HEK293T (cell line): ENCODE data around the gene RAC3.

Source experiments
- CTCF ChIA-PET: fragments of 350-600 bp; formaldehyde crosslinking; extraction: SDS; loops from one replicate; lab custom pipeline; 2021; ENCODE audit warnings: antibody characterized with exemption, inconsistent platforms; lab: Yijun Ruan, JAX
- POLR2A ChIA-PET: fragments of 350-600 bp; formaldehyde crosslinking; extraction: SDS; loops from one replicate; lab custom pipeline; 2020; ENCODE audit warnings: antibody characterized with exemption, inconsistent platforms; lab: Yijun Ruan, JAX
- DNase-seq: peaks from one replicate; pipeline ENCODE4 v3.0.0; 2012; ENCODE audit warnings: mixed read lengths; ENCODE audit errors: extremely low spot score
- ARNT ChIP-seq: fragments of 450-650 bp; IDR thresholded peaks from 2 replicates; pipeline ENCODE4 v1.6.1; 2017; ENCODE audit warnings: mild to moderate bottlenecking
- BHLHE40 ChIP-seq: fragments of 450-650 bp; IDR thresholded peaks from 2 replicates; pipeline ENCODE4 v1.6.1; 2016; ENCODE audit warnings: mild to moderate bottlenecking, moderate library complexity, borderline replicate concordance
- CTBP1 ChIP-seq: fragments of 450-650 bp; IDR thresholded peaks from 2 replicates; pipeline ENCODE4 v1.6.1; 2016; ENCODE audit warnings: borderline replicate concordance
- ELF4 ChIP-seq: fragments of 450-650 bp; IDR thresholded peaks from 2 replicates; pipeline ENCODE4 v1.6.1; 2017; ENCODE audit warnings: antibody characterized with exemption
- FOXA1 ChIP-seq: fragments of 450-650 bp; IDR thresholded peaks from 2 replicates; pipeline ENCODE4 v1.6.1; 2016; ENCODE audit warnings: mild to moderate bottlenecking
- FOXK2 ChIP-seq: fragments of 450-650 bp; IDR thresholded peaks from 2 replicates; pipeline ENCODE4 v1.6.1; 2016; ENCODE audit warnings: mild to moderate bottlenecking
- FOXM1 ChIP-seq: fragments of 450-650 bp; IDR thresholded peaks from 2 replicates; pipeline ENCODE4 v1.6.1; 2017; ENCODE audit warnings: mild to moderate bottlenecking, borderline replicate concordance
- HDGF ChIP-seq: fragments of 450-650 bp; IDR thresholded peaks from 2 replicates; pipeline ENCODE4 v1.6.1; 2017; ENCODE audit warnings: antibody characterized with exemption, borderline replicate concordance
- L3MBTL2 ChIP-seq: fragments of 450-650 bp; conservative IDR thresholded peaks from 2 replicates; pipeline ENCODE4 v1.6.1; 2016; ENCODE audit warnings: mild to moderate bottlenecking
- LEF1 ChIP-seq: fragments of 450-650 bp; IDR thresholded peaks from 2 replicates; pipeline ENCODE4 v1.6.1; 2017; ENCODE audit warnings: mild to moderate bottlenecking, borderline replicate concordance
- NFRKB ChIP-seq: fragments of 450-650 bp; IDR thresholded peaks from 2 replicates; pipeline ENCODE4 v1.6.1; 2016; ENCODE audit warnings: mild to moderate bottlenecking, moderate library complexity
- SP1 ChIP-seq: fragments of 450-650 bp; IDR thresholded peaks from 2 replicates; pipeline ENCODE4 v1.6.1; 2017
- SUZ12 ChIP-seq: fragments of 450-650 bp; IDR thresholded peaks from 2 replicates; pipeline ENCODE4 v1.6.1; 2016; ENCODE audit warnings: mild to moderate bottlenecking
- TARDBP ChIP-seq: fragments of 450-650 bp; IDR thresholded peaks from 2 replicates; pipeline ENCODE4 v1.6.1; 2016
- ZNF384 ChIP-seq: fragments of 450-650 bp; IDR thresholded peaks from 2 replicates; pipeline ENCODE4 v1.6.1; 2016
- TF ChIP-seq, protein P1 (sequence below): fragments of 450-650 bp; IDR thresholded peaks from 2 replicates; pipeline ENCODE4 v1.6.1; 2016

The RAC3 gene

DNA sequence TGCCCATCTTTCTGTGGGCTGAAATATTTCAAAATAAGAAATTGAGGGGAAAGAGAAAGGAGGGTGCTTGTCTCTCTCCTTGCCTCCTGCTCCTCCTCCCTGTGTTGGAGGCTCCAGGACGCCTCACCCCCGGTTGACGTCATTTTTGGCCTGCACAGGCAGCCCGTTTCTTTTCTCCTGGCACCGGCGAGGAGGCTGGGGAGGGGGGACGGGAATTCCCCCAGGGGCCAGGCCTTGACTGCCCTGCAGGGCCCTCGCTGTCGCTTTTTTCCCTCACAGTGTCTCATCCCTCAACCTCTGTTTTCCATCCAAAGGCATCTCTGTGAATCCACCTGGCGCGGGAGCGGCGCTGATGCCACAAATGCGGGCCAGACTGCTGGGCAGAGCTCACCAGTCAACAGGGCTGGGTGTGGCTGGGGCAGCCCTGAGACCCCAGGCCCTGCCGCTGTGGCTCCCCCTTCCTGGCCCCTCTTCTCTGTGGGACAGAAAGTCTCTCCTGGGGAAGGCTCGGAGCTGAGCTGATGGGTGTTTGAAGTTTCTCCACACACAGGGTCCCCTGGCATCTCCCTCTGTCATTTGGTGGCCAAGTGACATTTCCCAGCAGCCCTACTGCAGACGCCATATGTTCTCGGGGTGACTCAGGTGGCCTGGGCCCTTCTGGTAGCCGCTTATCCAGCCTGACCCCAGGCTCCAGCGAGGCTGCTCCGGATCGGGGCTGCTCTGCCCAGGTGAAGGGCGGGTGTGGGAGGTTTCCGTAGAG, 24.8 kb upstream of the RAC3 start:
- ChIA-PET CTCF (no interaction called here), POLR2A (no interaction called here)
- no peak for DNase-seq
- TF ChIP-seq CTBP1 (no peak), ZNF384 (no peak), NFRKB (no peak), FOXM1 (no peak), BHLHE40 (no peak), L3MBTL2 (no peak), SUZ12 (no peak), ELF4 (no peak), FOXK2 (no peak), HDGF (no peak), FOXA1 (no peak), LEF1 (no peak), TARDBP (no peak), ARNT (no peak), SP1 (no peak)
- TF ChIP-seq, protein P1, sequence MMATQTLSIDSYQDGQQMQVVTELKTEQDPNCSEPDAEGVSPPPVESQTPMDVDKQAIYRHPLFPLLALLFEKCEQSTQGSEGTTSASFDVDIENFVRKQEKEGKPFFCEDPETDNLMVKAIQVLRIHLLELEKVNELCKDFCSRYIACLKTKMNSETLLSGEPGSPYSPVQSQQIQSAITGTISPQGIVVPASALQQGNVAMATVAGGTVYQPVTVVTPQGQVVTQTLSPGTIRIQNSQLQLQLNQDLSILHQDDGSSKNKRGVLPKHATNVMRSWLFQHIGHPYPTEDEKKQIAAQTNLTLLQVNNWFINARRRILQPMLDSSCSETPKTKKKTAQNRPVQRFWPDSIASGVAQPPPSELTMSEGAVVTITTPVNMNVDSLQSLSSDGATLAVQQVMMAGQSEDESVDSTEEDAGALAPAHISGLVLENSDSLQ: no peak

DNA sequence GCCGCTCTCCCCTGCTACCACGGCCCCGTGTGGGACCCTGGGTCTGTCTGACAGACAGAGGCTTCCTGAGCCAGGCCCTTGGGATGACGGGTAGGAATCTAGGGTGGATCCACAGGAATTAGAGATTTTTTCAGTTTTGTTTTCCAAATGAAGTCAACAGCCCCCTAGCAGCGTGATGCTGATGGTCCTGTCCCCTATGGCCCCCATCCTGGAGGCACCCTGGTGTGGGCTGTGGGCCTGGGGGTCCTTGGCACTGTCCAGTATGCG, 24.3 kb upstream of the RAC3 start:
- no peak for DNase-seq
- CTCF ChIA-PET: no interaction called here
- POLR2A ChIA-PET: no interaction called here
- TF ChIP-seq FOXM1 (no peak), L3MBTL2 (no peak), NFRKB (no peak), LEF1 (no peak), CTBP1 (no peak), ELF4 (no peak), ZNF384 (no peak), SUZ12 (no peak), BHLHE40 (no peak), SP1 (no peak), FOXA1 (no peak), HDGF (no peak), TARDBP (no peak), FOXK2 (no peak), ARNT (no peak)
- TF ChIP-seq, protein P1: no peak

DNA sequence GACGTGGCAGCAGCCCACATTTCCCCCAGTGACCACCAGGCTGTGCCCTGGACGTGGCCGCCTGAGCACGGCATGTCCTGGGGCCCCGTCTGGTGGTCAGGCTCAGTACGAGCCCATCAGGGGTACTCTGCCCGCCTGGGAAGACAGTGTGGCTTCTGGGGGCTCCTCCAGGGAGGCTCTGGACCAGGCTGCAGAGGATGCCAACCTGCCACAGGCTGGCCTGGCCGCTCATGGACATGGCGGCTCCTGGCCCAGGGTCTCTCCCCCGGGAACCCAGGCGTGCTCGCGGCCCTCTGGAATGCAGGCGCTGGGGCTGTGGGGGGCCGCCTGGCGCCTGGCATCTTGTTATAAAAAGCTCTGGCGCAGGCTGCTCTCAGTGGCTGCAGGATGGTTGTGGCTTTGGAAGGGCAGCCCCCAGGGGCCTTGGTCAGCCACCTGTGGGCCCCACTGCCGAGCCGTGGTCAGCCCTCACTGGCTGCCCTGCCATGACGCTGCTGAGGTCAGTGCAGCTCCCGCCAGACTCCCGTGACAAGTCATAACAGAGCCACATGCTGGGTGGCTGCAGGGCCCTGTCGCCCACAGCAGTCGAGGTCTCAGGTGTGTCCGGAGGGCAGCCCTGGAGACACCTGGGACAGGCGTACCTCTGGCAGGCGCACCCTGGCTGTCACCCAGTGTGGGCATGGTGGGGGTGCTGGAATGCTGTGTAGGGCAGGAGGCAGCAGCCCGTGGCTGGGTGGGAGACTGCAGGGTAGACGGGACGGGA, 23.8 kb upstream of the RAC3 start:
- no peak for TF ChIP-seq SP1
- TF ChIP-seq LEF1: no peak
- TF ChIP-seq, protein P1: no peak
- TF ChIP-seq ELF4: no peak
- TF ChIP-seq CTBP1: no peak
- TF ChIP-seq FOXK2: no peak
- TF ChIP-seq SUZ12: no peak
- TF ChIP-seq BHLHE40: no peak
- no peak for TF ChIP-seq FOXM1
- POLR2A ChIA-PET: no interaction called here
- CTCF ChIA-PET: no interaction called here
- no peak for DNase-seq

DNA sequence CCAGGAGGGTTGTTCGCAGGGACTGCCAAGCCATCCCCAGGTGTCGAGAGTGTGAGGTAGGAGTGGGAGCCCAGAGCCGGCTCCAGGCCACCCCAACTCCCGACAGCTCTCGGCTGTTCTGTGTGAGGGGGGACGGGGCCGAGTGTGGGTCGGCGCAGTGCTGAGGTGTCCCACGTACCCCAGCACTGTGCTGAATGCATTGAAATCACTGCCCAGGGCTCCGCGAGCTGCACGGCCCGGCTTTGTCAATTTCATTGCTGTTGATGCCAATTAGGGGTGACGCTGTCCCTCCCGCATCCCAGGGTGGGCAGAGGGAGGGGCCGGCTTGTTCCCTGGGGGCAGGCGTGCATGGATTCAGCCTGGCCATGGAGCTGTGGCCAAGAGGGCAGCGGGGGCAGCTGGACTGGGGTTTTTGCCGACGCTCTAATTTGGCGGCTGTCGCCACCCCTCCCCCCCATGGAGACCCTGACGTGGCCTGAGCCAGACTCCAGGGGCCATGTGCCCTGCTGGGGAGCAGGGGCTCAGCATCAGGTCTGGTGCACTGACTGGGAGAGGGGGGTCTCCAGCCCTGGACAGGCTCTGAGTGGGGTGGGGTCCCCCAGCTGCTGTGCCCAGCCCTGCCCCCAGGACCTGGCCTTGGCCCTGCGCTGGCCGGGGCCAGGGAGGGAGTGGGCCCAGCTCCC, 23.1 kb upstream of the RAC3 start:
- POLR2A ChIA-PET: no interaction called here
- CTCF ChIA-PET: interaction anchor here (2.0 kb wide), 1 partner anchor 11 kb away, joined by 6 read pairs; no protein-coding TSS in a partner anchor
- no peak for TF ChIP-seq FOXA1
- TF ChIP-seq TARDBP: no peak
- no peak for TF ChIP-seq FOXK2
- TF ChIP-seq SP1: no peak
- no peak for TF ChIP-seq L3MBTL2
- no peak for TF ChIP-seq CTBP1
- no peak for TF ChIP-seq NFRKB
- no peak for TF ChIP-seq HDGF
- TF ChIP-seq, protein P1: no peak
- DNase-seq: no peak

DNA sequence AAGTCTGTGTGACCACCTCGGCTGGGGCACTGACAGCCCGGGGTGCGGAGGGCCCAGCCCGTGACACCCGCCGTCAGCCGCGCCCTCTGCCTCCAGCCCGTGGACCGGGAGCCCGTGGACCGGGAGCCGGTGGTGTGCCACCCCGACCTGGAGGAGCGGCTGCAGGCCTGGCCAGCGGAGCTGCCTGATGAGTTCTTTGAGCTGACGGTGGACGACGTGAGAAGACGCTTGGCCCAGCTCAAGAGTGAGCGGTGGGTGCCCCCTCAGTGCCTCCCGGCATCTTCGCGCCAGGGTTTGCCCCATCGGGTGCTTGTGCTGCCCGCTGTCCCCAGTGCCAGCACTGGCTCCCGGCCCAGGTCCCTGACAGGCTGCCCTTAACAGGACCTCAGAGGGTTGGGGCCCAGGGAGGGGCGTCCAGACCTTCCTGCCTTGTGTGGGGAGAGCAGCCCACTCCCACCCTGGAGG, 22.5 kb upstream of the RAC3 start:
- DNase-seq: no peak
- ChIA-PET CTCF (interaction anchor here (0.7 to 2.0 kb wide), 2 partner anchors 11 to 50 kb away, joined by 4 to 6 read pairs; no protein-coding TSS in a partner anchor), POLR2A (no interaction called here)
- TF ChIP-seq FOXM1 (no peak), SP1 (no peak), LEF1 (no peak), CTBP1 (no peak), HDGF (no peak), L3MBTL2 (no peak), FOXK2 (no peak)
